IPS DF 19.7 (cell line): Measurements from ENCODE around the gene SCYL2.
"Not testable (repeated sequence)": the region's sequence is repeated elsewhere in the genome, so short reads cannot be mapped to it uniquely, and the experiment has no call there.

Source experiments
- DNase-seq: peaks from one replicate; pipeline ENCODE4 v3.0.0-alpha.2; 2013; ENCODE audit warnings: low read depth, low spot score

SCYL2 gene

GRCh38 chr12:100324498-100324897 is 57.5 kb downstream of the SCYL2 start:
- no peak for DNase-seq

GRCh38 chr12:100326208-100326607 is 59.2 kb downstream of the SCYL2 start:
- DNase-seq = no peak

- DNase-seq = no peak
Measured at GRCh38 chr12:100329800-100330199, 62.8 kb downstream of the SCYL2 start.

- DNase-seq = no peak
Measured at GRCh38 chr12:100331871-100332270, 64.9 kb downstream of the SCYL2 start.

- no peak for DNase-seq
Measured at GRCh38 chr12:100332852-100333251, 65.9 kb downstream of the SCYL2 start.

GRCh38 chr12:100337299-100337698 is 70.3 kb downstream of the SCYL2 start:
- DNase-seq = no peak

- no peak for DNase-seq
Measured at GRCh38 chr12:100337727-100338126, 70.8 kb downstream of the SCYL2 start.

- DNase-seq = no peak
Measured at GRCh38 chr12:100339071-100339470, 72.1 kb downstream of the SCYL2 start.

- DNase-seq = not testable (repeated sequence)
Measured at GRCh38 chr12:100342897-100343296, 75.9 kb downstream of the SCYL2 start.

- not testable (repeated sequence) for DNase-seq
Measured at GRCh38 chr12:100344351-100344750, 77.4 kb downstream of the SCYL2 start.

GRCh38 chr12:100345020-100345767 is 78.2 kb downstream of the SCYL2 start:
- DNase-seq = no peak

- DNase-seq = no peak
Measured at GRCh38 chr12:100346660-100347059, 79.7 kb downstream of the SCYL2 start.

GRCh38 chr12:100348657-100349454 is 81.9 kb downstream of the SCYL2 start:
- DNase-seq = no peak

- no peak for DNase-seq
Measured at GRCh38 chr12:100356644-100357223, 89.8 kb downstream of the SCYL2 start, which contains the start of gene SLC17A8. SLC17A8 (plus strand) TSS chr12:100357074; CDS start chr12:100357392, 318 bp downstream.

GRCh38 chr12:100359248-100359647 is 92.3 kb downstream of the SCYL2 start:
- no peak for DNase-seq

- DNase-seq = no peak
Measured at GRCh38 chr12:100359822-100360221, 92.8 kb downstream of the SCYL2 start.

GRCh38 chr12:100360450-100360849 is 93.5 kb downstream of the SCYL2 start:
- no peak for DNase-seq

- no peak for DNase-seq
Measured at GRCh38 chr12:100364324-100364723, 97.3 kb downstream of the SCYL2 start.

- no peak for DNase-seq
Measured at GRCh38 chr12:100365411-100365810, 98.4 kb downstream of the SCYL2 start.

GRCh38 chr12:100368066-100368465 is 101.1 kb downstream of the SCYL2 start:
- no peak for DNase-seq

GRCh38 chr12:100371146-100371545 is 104.2 kb downstream of the SCYL2 start:
- no peak for DNase-seq

GRCh38 chr12:100372853-100373640 is 106.1 kb downstream of the SCYL2 start:
- DNase-seq = no peak
